K562 (cell line): ENCODE results near the gene LRGUK. TPM values are rescaled to one million over a fixed set of nuclear protein-coding genes. Genes with fewer than 3 reads are reported as not detected.

Experiments
- HCFC1 ChIP-seq: IDR thresholded peaks from 2 replicates; pipeline ENCODE4 v1.6.1; 2012; ENCODE audit warnings: low read depth, low read length, improper control_type of control experiment
- ZNF354B ChIP-seq: fragments of 250-450 bp; sonication (Bioruptor Pico); IDR thresholded peaks from 2 replicates; pipeline ENCODE4 v1.4.0; 2020
- polyA plus RNA-seq, 8 experiments: library from polyadenylated mRNA; depleted of rRNA in 4 of 8; stranded (reverse) in 5 of 8; unstranded in 3 of 8; fragments of >200 nt; fragmentation: Nextera tagmentation in 2 of 8; fragmentation: Illumina TruSeq in 1 of 8; extraction: Ambion mirVana in 2 of 8; extraction: Trizol in 1 of 8; gene quantifications; 2 replicates each; pipeline versions ENCODE4 v1.2.1 to v1.2.3, GENCODE V29; 2011 to 2014; ENCODE audit warnings: inconsistent platforms in 1 of 8, missing spikeins in 1 of 8
- total RNA-seq, 7 experiments: library from RNA; depleted of rRNA in 6 of 7; stranded (reverse); fragments of >200 nt in 6 of 7; fragmentation: Illumina TruSeq in 2 of 7; extraction: Trizol in 2 of 7; gene quantifications; 2 replicates each; pipeline versions ENCODE4 v1.2.1 to v1.2.3, GENCODE V29; 2011 to 2021; ENCODE audit warnings: low replicate concordance in 1 of 7
- TF ChIP-seq, protein P1 (sequence below): fragments of 450-650 bp; IDR thresholded peaks from 2 replicates; pipeline ENCODE4 v1.6.1; 2016; ENCODE audit warnings: low read depth
- TF ChIP-seq, protein P2 (sequence below), 2 experiments: fragments of 450-650 bp; conservative IDR thresholded peaks; 2 replicates each; pipeline ENCODE4 v1.6.1; 2017; ENCODE audit warnings: mild to moderate bottlenecking in 2 of 2, moderate library complexity in 2 of 2
- TF ChIP-seq, protein P3 (sequence below): sonication (generic); formaldehyde crosslinking; IDR thresholded peaks from 2 replicates; pipeline ENCODE4 v1.8.0; 2023; ENCODE audit warnings: mild to moderate bottlenecking, missing genetic modification reagents
- TF ChIP-seq, protein P4 (sequence below), 2 experiments: fragments of 450-650 bp; IDR thresholded peaks; 2 replicates each; pipeline ENCODE4 v1.6.1; 2016; ENCODE audit warnings: mild to moderate bottlenecking in 2 of 2, borderline replicate concordance in 1 of 2, low read depth in 1 of 2, moderate library complexity in 1 of 2

LRGUK gene
- total and polyA plus RNA-seq, 9 of the 15 experiments (the other 6 are each of a cell fraction or from before 2014, with no cell fraction given): 0.04 to 0.33 (median 0.18) TPM

DNA sequence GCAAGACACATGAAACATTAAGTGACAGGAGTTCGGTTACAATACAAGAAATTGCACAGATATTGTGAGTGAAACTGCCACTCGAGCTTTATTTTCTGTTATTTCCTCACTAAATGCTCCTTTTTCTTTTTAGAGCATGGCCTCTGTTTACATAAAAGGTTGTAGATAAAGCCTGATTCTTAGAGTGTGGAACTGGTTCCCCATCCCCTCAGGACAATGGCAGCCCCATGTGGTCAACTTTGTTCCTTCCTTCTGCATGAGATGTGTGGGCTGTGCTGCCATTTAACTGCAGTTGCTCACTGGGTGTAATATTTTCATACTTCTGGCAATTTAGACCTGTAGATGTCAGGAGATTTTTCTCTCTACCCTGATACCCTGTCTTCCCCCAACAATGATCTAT, 70.2 kb downstream of the LRGUK start (continued):
- TF ChIP-seq, protein P1, sequence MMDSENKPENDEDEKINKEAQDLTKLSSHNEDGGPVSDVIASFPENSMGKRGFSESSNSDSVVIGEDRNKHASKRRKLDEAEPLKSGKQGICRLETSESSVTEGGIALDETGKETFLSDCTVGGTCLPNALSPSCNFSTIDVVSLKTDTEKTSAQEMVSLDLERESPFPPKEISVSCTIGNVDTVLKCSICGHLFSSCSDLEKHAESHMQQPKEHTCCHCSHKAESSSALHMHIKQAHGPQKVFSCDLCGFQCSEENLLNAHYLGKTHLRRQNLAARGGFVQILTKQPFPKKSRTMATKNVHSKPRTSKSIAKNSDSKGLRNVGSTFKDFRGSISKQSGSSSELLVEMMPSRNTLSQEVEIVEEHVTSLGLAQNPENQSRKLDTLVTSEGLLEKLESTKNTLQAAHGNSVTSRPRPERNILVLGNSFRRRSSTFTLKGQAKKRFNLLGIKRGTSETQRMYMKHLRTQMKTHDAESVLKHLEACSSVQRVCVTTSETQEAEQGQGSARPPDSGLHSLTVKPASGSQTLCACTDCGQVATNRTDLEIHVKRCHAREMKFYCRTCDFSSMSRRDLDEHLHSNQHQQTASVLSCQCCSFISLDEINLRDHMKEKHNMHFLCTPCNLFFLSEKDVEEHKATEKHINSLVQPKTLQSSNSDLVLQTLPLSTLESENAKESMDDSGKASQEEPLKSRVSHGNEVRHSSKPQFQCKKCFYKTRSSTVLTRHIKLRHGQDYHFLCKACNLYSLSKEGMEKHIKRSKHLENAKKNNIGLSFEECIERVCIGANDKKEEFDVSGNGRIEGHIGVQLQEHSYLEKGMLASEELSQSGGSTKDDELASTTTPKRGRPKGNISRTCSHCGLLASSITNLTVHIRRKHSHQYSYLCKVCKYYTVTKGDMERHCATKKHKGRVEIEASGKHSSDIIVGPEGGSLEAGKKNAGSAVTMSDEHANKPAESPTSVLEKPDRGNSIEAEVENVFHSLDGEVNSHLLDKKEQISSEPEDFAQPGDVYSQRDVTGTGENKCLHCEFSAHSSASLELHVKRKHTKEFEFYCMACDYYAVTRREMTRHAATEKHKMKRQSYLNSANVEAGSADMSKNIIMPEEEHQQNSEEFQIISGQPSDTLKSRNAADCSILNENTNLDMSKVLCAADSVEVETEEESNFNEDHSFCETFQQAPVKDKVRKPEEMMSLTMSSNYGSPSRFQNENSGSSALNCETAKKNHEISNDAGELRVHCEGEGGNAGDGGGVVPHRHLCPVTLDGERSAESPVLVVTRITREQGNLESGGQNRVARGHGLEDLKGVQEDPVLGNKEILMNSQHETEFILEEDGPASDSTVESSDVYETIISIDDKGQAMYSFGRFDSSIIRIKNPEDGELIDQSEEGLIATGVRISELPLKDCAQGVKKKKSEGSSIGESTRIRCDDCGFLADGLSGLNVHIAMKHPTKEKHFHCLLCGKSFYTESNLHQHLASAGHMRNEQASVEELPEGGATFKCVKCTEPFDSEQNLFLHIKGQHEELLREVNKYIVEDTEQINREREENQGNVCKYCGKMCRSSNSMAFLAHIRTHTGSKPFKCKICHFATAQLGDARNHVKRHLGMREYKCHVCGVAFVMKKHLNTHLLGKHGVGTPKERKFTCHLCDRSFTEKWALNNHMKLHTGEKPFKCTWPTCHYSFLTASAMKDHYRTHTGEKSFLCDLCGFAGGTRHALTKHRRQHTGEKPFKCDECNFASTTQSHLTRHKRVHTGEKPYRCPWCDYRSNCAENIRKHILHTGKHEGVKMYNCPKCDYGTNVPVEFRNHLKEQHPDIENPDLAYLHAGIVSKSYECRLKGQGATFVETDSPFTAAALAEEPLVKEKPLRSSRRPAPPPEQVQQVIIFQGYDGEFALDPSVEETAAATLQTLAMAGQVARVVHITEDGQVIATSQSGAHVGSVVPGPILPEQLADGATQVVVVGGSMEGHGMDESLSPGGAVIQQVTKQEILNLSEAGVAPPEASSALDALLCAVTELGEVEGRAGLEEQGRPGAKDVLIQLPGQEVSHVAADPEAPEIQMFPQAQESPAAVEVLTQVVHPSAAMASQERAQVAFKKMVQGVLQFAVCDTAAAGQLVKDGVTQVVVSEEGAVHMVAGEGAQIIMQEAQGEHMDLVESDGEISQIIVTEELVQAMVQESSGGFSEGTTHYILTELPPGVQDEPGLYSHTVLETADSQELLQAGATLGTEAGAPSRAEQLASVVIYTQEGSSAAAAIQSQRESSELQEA: 0 out of 2 replicates have a peak, but pooled peaks have one; percentile 7
- TF ChIP-seq ZNF354B (CRISPR knock-in tag) (no peak), HCFC1 (no peak)
- TF ChIP-seq, protein P2, sequence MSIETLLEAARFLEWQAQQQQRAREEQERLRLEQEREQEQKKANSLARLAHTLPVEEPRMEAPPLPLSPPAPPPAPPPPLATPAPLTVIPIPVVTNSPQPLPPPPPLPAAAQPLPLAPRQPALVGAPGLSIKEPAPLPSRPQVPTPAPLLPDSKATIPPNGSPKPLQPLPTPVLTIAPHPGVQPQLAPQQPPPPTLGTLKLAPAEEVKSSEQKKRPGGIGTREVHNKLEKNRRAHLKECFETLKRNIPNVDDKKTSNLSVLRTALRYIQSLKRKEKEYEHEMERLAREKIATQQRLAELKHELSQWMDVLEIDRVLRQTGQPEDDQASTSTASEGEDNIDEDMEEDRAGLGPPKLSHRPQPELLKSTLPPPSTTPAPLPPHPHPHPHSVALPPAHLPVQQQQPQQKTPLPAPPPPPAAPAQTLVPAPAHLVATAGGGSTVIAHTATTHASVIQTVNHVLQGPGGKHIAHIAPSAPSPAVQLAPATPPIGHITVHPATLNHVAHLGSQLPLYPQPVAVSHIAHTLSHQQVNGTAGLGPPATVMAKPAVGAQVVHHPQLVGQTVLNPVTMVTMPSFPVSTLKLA (conservative IDR thresholded peaks at IDR 0.05): 0 out of 4 replicates have a peak, but pooled peaks of 1 of the 2 experiments have one; percentile 20
- TF ChIP-seq, protein P3, sequence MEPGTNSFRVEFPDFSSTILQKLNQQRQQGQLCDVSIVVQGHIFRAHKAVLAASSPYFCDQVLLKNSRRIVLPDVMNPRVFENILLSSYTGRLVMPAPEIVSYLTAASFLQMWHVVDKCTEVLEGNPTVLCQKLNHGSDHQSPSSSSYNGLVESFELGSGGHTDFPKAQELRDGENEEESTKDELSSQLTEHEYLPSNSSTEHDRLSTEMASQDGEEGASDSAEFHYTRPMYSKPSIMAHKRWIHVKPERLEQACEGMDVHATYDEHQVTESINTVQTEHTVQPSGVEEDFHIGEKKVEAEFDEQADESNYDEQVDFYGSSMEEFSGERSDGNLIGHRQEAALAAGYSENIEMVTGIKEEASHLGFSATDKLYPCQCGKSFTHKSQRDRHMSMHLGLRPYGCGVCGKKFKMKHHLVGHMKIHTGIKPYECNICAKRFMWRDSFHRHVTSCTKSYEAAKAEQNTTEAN (CRISPR knock-in tag): no peak
- TF ChIP-seq, protein P4, sequence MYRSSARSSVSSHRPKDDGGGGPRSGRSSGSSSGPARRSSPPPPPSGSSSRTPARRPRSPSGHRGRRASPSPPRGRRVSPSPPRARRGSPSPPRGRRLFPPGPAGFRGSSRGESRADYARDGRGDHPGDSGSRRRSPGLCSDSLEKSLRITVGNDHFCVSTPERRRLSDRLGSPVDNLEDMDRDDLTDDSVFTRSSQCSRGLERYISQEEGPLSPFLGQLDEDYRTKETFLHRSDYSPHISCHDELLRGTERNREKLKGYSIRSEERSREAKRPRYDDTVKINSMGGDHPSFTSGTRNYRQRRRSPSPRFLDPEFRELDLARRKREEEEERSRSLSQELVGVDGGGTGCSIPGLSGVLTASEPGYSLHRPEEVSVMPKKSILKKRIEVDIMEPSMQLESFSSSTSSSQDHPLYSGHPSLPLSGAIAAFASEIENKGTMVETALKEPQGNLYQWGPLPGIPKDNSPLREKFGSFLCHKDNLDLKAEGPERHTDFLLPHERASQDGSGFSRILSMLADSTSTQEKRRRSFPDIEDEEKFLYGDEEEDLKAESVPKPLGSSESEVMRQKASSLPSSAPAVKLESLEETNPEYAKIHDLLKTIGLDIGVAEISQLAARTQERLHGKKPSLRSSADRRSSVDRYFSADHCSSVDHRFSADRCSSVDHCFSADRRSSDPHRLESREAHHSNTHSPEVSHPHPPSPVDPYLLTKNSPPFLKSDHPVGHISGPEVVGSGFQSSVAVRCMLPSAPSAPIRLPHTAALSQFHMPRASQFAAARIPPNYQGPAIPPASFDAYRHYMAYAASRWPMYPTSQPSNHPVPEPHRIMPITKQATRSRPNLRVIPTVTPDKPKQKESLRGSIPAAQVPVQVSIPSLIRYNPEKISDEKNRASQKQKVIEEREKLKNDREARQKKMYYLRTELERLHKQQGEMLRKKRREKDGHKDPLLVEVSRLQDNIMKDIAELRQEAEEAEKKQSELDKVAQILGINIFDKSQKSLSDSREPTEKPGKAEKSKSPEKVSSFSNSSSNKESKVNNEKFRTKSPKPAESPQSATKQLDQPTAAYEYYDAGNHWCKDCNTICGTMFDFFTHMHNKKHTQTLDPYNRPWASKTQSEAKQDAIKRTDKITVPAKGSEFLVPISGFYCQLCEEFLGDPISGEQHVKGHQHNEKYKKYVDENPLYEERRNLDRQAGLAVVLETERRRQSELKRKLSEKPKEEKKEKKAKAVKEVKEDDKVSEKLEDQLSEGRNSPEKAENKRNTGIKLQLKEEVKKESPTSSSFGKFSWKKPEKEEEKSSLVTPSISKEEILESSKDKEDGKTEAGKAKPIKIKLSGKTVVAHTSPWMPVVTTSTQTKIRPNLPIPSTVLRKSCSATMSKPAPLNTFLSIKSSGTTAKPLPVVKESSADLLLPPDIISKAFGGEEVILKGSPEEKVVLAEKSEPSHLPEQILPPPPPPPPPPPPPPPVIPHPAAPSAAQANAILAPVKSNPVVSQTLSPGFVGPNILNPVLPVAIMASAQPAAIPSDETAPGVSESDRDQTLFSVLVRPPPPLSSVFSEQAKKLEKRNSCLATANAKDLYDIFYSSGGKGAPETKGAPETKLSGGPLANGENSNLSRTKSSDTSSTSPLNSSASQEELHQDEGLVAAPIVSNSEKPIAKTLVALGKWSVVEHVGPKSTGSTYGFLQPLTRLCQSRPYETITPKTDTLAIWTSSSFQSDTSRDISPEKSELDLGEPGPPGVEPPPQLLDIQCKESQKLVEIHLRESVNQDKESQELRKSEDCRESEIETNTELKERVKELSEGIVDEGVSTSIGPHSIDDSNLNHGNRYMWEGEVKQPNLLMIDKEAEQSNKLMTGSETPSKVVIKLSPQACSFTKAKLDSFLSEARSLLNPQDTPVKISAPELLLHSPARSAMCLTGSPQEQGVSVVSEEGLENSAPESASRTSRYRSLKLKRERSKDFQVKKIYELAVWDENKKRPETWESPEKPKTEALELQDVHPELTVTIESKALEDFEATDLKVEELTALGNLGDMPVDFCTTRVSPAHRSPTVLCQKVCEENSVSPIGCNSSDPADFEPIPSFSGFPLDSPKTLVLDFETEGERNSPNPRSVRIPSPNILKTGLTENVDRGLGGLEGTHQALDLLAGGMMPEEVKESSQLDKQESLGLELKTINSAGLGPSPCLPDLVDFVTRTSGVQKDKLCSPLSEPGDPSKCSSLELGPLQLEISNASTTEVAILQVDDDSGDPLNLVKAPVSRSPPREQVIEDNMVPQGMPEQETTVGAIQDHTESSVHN (IDR thresholded peaks at IDR 0.05; ENCODE audit: borderline replicate concordance in 1 of 2, low read depth in 1 of 2): no peak
